ENCODE data around the gene RELA. TPM values are rescaled to one million over a fixed set of nuclear protein-coding genes. Genes with fewer than 3 reads are reported as not detected.

Gene RELA
- total and polyA plus RNA-seq, 3 experiments from 2014 or later = 76.0 to 89.7 (median 87.3) TPM

GRCh38 chr11:65703846-65704245, 41.1 kb upstream of the RELA start:
- peaks cover 3 to 6% (median 5%) of the 10 kb centered on the region in 3 donors for H3K4me1 Mint-ChIP-seq
- CTCF ChIA-PET = interaction anchor here (0.6 to 2.2 kb wide), 2 partner anchors 8 to 114 kb away, joined by 3 to 11 read pairs; partner anchors contain the start of gene KAT5
- H3K27ac ChIP-seq (ENCODE audit: low read depth, low read length) = no peak overlapping the region
- H3K4me1 ChIP-seq (ENCODE audit: insufficient read depth, low read length) = no peaks in the 10 kb centered on the region
- DNase-seq = no peak
- no peak overlapping the region for H3K4me3 ChIP-seq (ENCODE audit: low read length)
- H3K9me3 Mint-ChIP-seq = no peaks in the 10 kb centered on the region
- no peaks in the 10 kb centered on the region for H3K36me3 Mint-ChIP-seq
- H3K27ac Mint-ChIP-seq = peak overlapping the region in 1 of 8 donors; percentile 63
- no peaks in the 10 kb centered on the region for H3K36me3 ChIP-seq (ENCODE audit: insufficient read depth, low read length)
- no peaks in the 10 kb centered on the region for H3K9me3 ChIP-seq (ENCODE audit: low read length)
- no peaks in the 10 kb centered on the region for H3K27me3 ChIP-seq (ENCODE audit: insufficient read depth, low read length, poor library complexity, severe bottlenecking)
- POLR2A ChIA-PET = interaction anchor here (0.7 kb wide), 1 partner anchor 9 kb away, joined by 6 read pairs; no protein-coding TSS in a partner anchor
- H3K27me3 Mint-ChIP-seq = peaks cover 5 to 9% of the 10 kb centered on the region in 2 donors
- no peak overlapping the region for H3K4me3 Mint-ChIP-seq

- Mint-ChIP-seq H3K4me3 (no peak overlapping the region), H3K9me3 (no peaks in the 10 kb centered on the region), H3K4me1 (peaks cover under 1 to 5% (median 3%) of the 10 kb centered on the region in 3 donors), H3K27me3 (peaks cover 7 to 9% of the 10 kb centered on the region in 2 donors), H3K27ac (no peak overlapping the region), H3K36me3 (no peaks in the 10 kb centered on the region)
- no peaks in the 10 kb centered on the region for H3K27me3 ChIP-seq (ENCODE audit: insufficient read depth, low read length, poor library complexity, severe bottlenecking)
- no peak for DNase-seq
- H3K9me3 ChIP-seq (ENCODE audit: low read length) = no peaks in the 10 kb centered on the region
- ChIA-PET POLR2A (no interaction called here), CTCF (interaction anchor here (1.2 kb wide), 1 partner anchor 10 kb away, joined by 3 read pairs; the partner anchor contains the start of gene KAT5)
- H3K27ac ChIP-seq (ENCODE audit: low read depth, low read length) = no peak overlapping the region
- H3K36me3 ChIP-seq (ENCODE audit: insufficient read depth, low read length) = no peaks in the 10 kb centered on the region
- H3K4me3 ChIP-seq (ENCODE audit: low read length) = no peak overlapping the region
- H3K4me1 ChIP-seq (ENCODE audit: insufficient read depth, low read length) = no peaks in the 10 kb centered on the region
Observed at GRCh38 chr11:65701686-65702085, 39.0 kb upstream of the RELA start.

- peaks cover 7 to 9% of the 10 kb centered on the region in 2 donors for H3K27me3 Mint-ChIP-seq
- no peaks in the 10 kb centered on the region for H3K4me1 Mint-ChIP-seq
- no peaks in the 10 kb centered on the region for H3K36me3 ChIP-seq (ENCODE audit: insufficient read depth, low read length)
- H3K27ac Mint-ChIP-seq = no peak overlapping the region
- DNase-seq = no peak
- H3K4me1 ChIP-seq (ENCODE audit: insufficient read depth, low read length) = no peaks in the 10 kb centered on the region
- ChIA-PET CTCF (no interaction called here), POLR2A (no interaction called here)
- H3K27ac ChIP-seq (ENCODE audit: low read depth, low read length) = no peak overlapping the region
- no peak overlapping the region for H3K4me3 ChIP-seq (ENCODE audit: low read length)
- no peaks in the 10 kb centered on the region for H3K27me3 ChIP-seq (ENCODE audit: insufficient read depth, low read length, poor library complexity, severe bottlenecking)
- H3K9me3 ChIP-seq (ENCODE audit: low read length) = no peaks in the 10 kb centered on the region
- no peaks in the 10 kb centered on the region for H3K9me3 Mint-ChIP-seq
- H3K36me3 Mint-ChIP-seq = no peaks in the 10 kb centered on the region
- no peak overlapping the region for H3K4me3 Mint-ChIP-seq
Observed at GRCh38 chr11:65700399-65700798, 37.7 kb upstream of the RELA start.

- ChIA-PET CTCF (no interaction called here), POLR2A (no interaction called here)
- no peak overlapping the region for H3K27ac ChIP-seq (ENCODE audit: low read depth, low read length)
Observed at GRCh38 chr11:65699306-65699705, 36.6 kb upstream of the RELA start.

GRCh38 chr11:65698205-65698604, 35.5 kb upstream of the RELA start:
- peaks cover 4 to 6% of the 10 kb centered on the region in 2 donors for H3K27me3 Mint-ChIP-seq
- no peak overlapping the region for H3K27ac ChIP-seq (ENCODE audit: low read depth, low read length)

More at GRCh38 chr11:65699306-65699705, 36.6 kb upstream of the RELA start:
- Histone ChIP-seq H3K4me1 (ENCODE audit: insufficient read depth, low read length) (no peaks in the 10 kb centered on the region), H3K27me3 (ENCODE audit: insufficient read depth, low read length, poor library complexity, severe bottlenecking) (no peaks in the 10 kb centered on the region), H3K36me3 (ENCODE audit: insufficient read depth, low read length) (no peaks in the 10 kb centered on the region), H3K4me3 (ENCODE audit: low read length) (no peak overlapping the region), H3K9me3 (ENCODE audit: low read length) (no peaks in the 10 kb centered on the region)
- peaks cover 4 to 6% of the 10 kb centered on the region in 2 donors for H3K27me3 Mint-ChIP-seq
- no peak for DNase-seq
- H3K4me1 Mint-ChIP-seq = no peaks in the 10 kb centered on the region
- H3K27ac Mint-ChIP-seq = no peak overlapping the region
- H3K9me3 Mint-ChIP-seq = no peaks in the 10 kb centered on the region
- H3K36me3 Mint-ChIP-seq = no peaks in the 10 kb centered on the region
- no peak overlapping the region for H3K4me3 Mint-ChIP-seq

GRCh38 chr11:65696802-65697552, 34.3 kb upstream of the RELA start:
- Histone ChIP-seq H3K36me3 (ENCODE audit: insufficient read depth, low read length) (no peaks in the 10 kb centered on the region), H3K9me3 (ENCODE audit: low read length) (no peaks in the 10 kb centered on the region), H3K4me3 (ENCODE audit: low read length) (no peak overlapping the region), H3K4me1 (ENCODE audit: insufficient read depth, low read length) (no peaks in the 10 kb centered on the region), H3K27me3 (ENCODE audit: insufficient read depth, low read length, poor library complexity, severe bottlenecking) (no peaks in the 10 kb centered on the region), H3K27ac (ENCODE audit: low read depth, low read length) (no peak overlapping the region)
- H3K36me3 Mint-ChIP-seq = no peaks in the 10 kb centered on the region
- POLR2A ChIA-PET = interaction anchor here (0.7 kb wide), 1 partner anchor 58 kb away, joined by 3 read pairs; no protein-coding TSS in a partner anchor
- CTCF ChIA-PET = interaction anchor here (1.1 kb wide), 1 partner anchor 15 kb away, joined by 3 read pairs; the partner anchor contains the start of gene KAT5
- no peak overlapping the region for H3K4me3 Mint-ChIP-seq
- H3K4me1 Mint-ChIP-seq = no peaks in the 10 kb centered on the region
- H3K27me3 Mint-ChIP-seq = peaks cover 0 to 4% of the 10 kb centered on the region in 2 donors
- no peaks in the 10 kb centered on the region for H3K9me3 Mint-ChIP-seq
- DNase-seq = no peak
- H3K27ac Mint-ChIP-seq = peak overlapping the region in 1 of 8 donors; percentile 82

More at GRCh38 chr11:65698205-65698604, 35.5 kb upstream of the RELA start:
- peak overlapping the region in 1 of 8 donors; percentile 62 for H3K27ac Mint-ChIP-seq
- Histone ChIP-seq H3K27me3 (ENCODE audit: insufficient read depth, low read length, poor library complexity, severe bottlenecking) (no peaks in the 10 kb centered on the region), H3K36me3 (ENCODE audit: insufficient read depth, low read length) (no peaks in the 10 kb centered on the region), H3K4me3 (ENCODE audit: low read length) (no peak overlapping the region), H3K4me1 (ENCODE audit: insufficient read depth, low read length) (no peaks in the 10 kb centered on the region), H3K9me3 (ENCODE audit: low read length) (no peaks in the 10 kb centered on the region)
- no peaks in the 10 kb centered on the region for H3K4me1 Mint-ChIP-seq
- no peak for DNase-seq
- ChIA-PET CTCF (no interaction called here), POLR2A (no interaction called here)
- no peaks in the 10 kb centered on the region for H3K9me3 Mint-ChIP-seq
- H3K36me3 Mint-ChIP-seq = no peaks in the 10 kb centered on the region
- H3K4me3 Mint-ChIP-seq = no peak overlapping the region

- H3K4me3 Mint-ChIP-seq = no peak overlapping the region
- H3K36me3 ChIP-seq (ENCODE audit: insufficient read depth, low read length) = no peaks in the 10 kb centered on the region
- no peaks in the 10 kb centered on the region for H3K4me1 ChIP-seq (ENCODE audit: insufficient read depth, low read length)
- no peaks in the 10 kb centered on the region for H3K27me3 ChIP-seq (ENCODE audit: insufficient read depth, low read length, poor library complexity, severe bottlenecking)
- H3K9me3 Mint-ChIP-seq = no peaks in the 10 kb centered on the region
- no peaks in the 10 kb centered on the region for H3K9me3 ChIP-seq (ENCODE audit: low read length)
- CTCF ChIA-PET = interaction anchor here (0.8 to 1.0 kb wide), 2 partner anchors 45 to 193 kb away, joined by 3 read pairs; partner anchors contain the start of gene FIBP
- H3K4me1 Mint-ChIP-seq = no peaks in the 10 kb centered on the region
- DNase-seq = no peak
- H3K36me3 Mint-ChIP-seq = no peaks in the 10 kb centered on the region
- POLR2A ChIA-PET = interaction anchor here (0.5 kb wide), 1 partner anchor 127 kb away, joined by 4 read pairs; no protein-coding TSS in a partner anchor
- H3K4me3 ChIP-seq (ENCODE audit: low read length) = no peak overlapping the region
- no peak overlapping the region for H3K27ac Mint-ChIP-seq
- no peak overlapping the region for H3K27ac ChIP-seq (ENCODE audit: low read depth, low read length)
- H3K27me3 Mint-ChIP-seq = peaks cover 0 to 4% of the 10 kb centered on the region in 2 donors
Observed at GRCh38 chr11:65695459-65696241, 32.9 kb upstream of the RELA start.

- Histone ChIP-seq H3K4me1 (ENCODE audit: insufficient read depth, low read length) (no peaks in the 10 kb centered on the region), H3K9me3 (ENCODE audit: low read length) (no peaks in the 10 kb centered on the region), H3K4me3 (ENCODE audit: low read length) (no peak overlapping the region), H3K27ac (ENCODE audit: low read depth, low read length) (peak overlapping the region; percentile 48), H3K36me3 (ENCODE audit: insufficient read depth, low read length) (no peaks in the 10 kb centered on the region), H3K27me3 (ENCODE audit: insufficient read depth, low read length, poor library complexity, severe bottlenecking) (no peaks in the 10 kb centered on the region)
- CTCF ChIA-PET = interaction anchor here (0.7 kb wide), 1 partner anchor 409 kb away, joined by 3 read pairs; no protein-coding TSS in a partner anchor
- Mint-ChIP-seq H3K9me3 (no peaks in the 10 kb centered on the region), H3K4me1 (no peaks in the 10 kb centered on the region), H3K27me3 (peaks cover 0 to 3% of the 10 kb centered on the region in 2 donors), H3K36me3 (no peaks in the 10 kb centered on the region), H3K27ac (no peak overlapping the region), H3K4me3 (no peak overlapping the region)
- no peak for DNase-seq
- POLR2A ChIA-PET = no interaction called here
Observed at GRCh38 chr11:65692367-65692766, 29.7 kb upstream of the RELA start.

All from CD8-positive, alpha-beta memory T cell (primary cell).